Gastroesophageal sphincter (tissue), 3 donors: Measurements from ENCODE around the gene SMAD1.

Source experiments
- EP300 ChIP-seq: sonication (generic); formaldehyde crosslinking; IDR thresholded peaks from one replicate; pipeline ENCODE4 v1.6.1; 2017; ENCODE audit warnings: antibody characterized with exemption, mild to moderate bottlenecking
- POLR2A ChIP-seq, 2 donors: fragments of 450-650 bp; IDR thresholded peaks; one replicate each; pipeline ENCODE4 v1.6.1; 2017; ENCODE audit warnings: antibody characterized with exemption in 2 of 2, mild to moderate bottlenecking in 2 of 2, moderate library complexity in 1 of 2
- POLR2AphosphoS5 ChIP-seq: sonication (generic); formaldehyde crosslinking; IDR thresholded peaks from one replicate; pipeline ENCODE4 v1.6.1; 2017; ENCODE audit warnings: antibody characterized with exemption
- TF ChIP-seq, protein P1 (sequence below), 4 experiments: fragments of 200-600 bp in 2 of 4; fragments of 450-650 bp in 2 of 4; sonication (generic) in 1 of 4; IDR thresholded peaks; one replicate each; pipeline ENCODE4 v1.5.1; 2017 to 2019; ENCODE audit warnings: antibody characterized with exemption in 4 of 4, mild to moderate bottlenecking in 2 of 4, moderate library complexity in 2 of 4

- TF ChIP-seq, protein P1, sequence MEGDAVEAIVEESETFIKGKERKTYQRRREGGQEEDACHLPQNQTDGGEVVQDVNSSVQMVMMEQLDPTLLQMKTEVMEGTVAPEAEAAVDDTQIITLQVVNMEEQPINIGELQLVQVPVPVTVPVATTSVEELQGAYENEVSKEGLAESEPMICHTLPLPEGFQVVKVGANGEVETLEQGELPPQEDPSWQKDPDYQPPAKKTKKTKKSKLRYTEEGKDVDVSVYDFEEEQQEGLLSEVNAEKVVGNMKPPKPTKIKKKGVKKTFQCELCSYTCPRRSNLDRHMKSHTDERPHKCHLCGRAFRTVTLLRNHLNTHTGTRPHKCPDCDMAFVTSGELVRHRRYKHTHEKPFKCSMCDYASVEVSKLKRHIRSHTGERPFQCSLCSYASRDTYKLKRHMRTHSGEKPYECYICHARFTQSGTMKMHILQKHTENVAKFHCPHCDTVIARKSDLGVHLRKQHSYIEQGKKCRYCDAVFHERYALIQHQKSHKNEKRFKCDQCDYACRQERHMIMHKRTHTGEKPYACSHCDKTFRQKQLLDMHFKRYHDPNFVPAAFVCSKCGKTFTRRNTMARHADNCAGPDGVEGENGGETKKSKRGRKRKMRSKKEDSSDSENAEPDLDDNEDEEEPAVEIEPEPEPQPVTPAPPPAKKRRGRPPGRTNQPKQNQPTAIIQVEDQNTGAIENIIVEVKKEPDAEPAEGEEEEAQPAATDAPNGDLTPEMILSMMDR (IDR thresholded peaks at IDR 0.05), result no peak
- TF ChIP-seq POLR2A (IDR thresholded peaks at IDR 0.05) (no peak), EP300 (no peak), POLR2AphosphoS5 (no peak)
Observed at GRCh38 chr4:145488310-145488709, 6.7 kb downstream of the SMAD1 start.
